Measurements from ENCODE around the gene HCFC1R1. TPM values are rescaled to one million over a fixed set of nuclear protein-coding genes. Genes with fewer than 3 reads are reported as not detected.

Gene HCFC1R1
- polyA plus RNA-seq, 1 donor from 2014 or later: 19.0 TPM

- Histone ChIP-seq H3K9ac (ENCODE audit: low read length) (no peak overlapping the region), H3K27me3 (ENCODE audit: insufficient read depth, low read depth, low read length) (peaks cover 40% of the 10 kb centered on the region), H3K27ac (ENCODE audit: low read length) (no peak overlapping the region), H3K4me3 (ENCODE audit: low read length) (peak overlapping the region; percentile 50), H3K9me2 (ENCODE audit: insufficient read depth, low read length) (no peaks in the 10 kb centered on the region), H3K36me3 (ENCODE audit: insufficient read depth, low read length) (no peaks in the 10 kb centered on the region), H3F3A (ENCODE audit: insufficient read depth, low read length, poor library complexity, severe bottlenecking) (no peaks in the 10 kb centered on the region), H2AFZ (ENCODE audit: low read depth, low read length) (no peak overlapping the region), H3K79me2 (replicated peaks; ENCODE audit: insufficient read depth, low read length) (no peaks in the 10 kb centered on the region), H4K20me1 (ENCODE audit: insufficient read depth) (no peaks in the 10 kb centered on the region), H3K4me2 (ENCODE audit: low read length) (no peak overlapping the region), H3K9me3 (ENCODE audit: low read length) (no peaks in the 10 kb centered on the region)
- peak; percentile 75 for TF ChIP-seq RAD21 (conservative IDR thresholded peaks at IDR 0.05)
- TF ChIP-seq SMC3 (conservative IDR thresholded peaks at IDR 0.05; ENCODE audit: poor library complexity): peak; percentile 71
- TF ChIP-seq POLR2AphosphoS5 (IDR thresholded peaks at IDR 0.05): peak; percentile 24
- TF ChIP-seq REST (IDR thresholded peaks at IDR 0.05; ENCODE audit: borderline replicate concordance): no peak
- TF ChIP-seq EZH2 (IDR thresholded peaks at IDR 0.05; ENCODE audit: borderline replicate concordance, insufficient read depth, low read length, poor library complexity, severe bottlenecking): no peak
- TF ChIP-seq TAF1 (IDR thresholded peaks at IDR 0.05; ENCODE audit: low read depth): no peak
- peak; percentile 79 for TF ChIP-seq CTCF (IDR thresholded peaks at IDR 0.05; ENCODE audit: poor library complexity, severe bottlenecking)
- peak; percentile 32 for TF ChIP-seq MXI1 (conservative IDR thresholded peaks at IDR 0.05; ENCODE audit: poor library complexity, severe bottlenecking)
- peak; percentile 73 for TF ChIP-seq EP300 (conservative IDR thresholded peaks at IDR 0.05; ENCODE audit: poor library complexity, severe bottlenecking)
Measured at GRCh38 chr16:3003582-3004270, 20.0 kb downstream of the HCFC1R1 start.

GRCh38 chr16:3001316-3001715 is 22.4 kb downstream of the HCFC1R1 start:
- no peak overlapping the region for H3K9ac ChIP-seq (ENCODE audit: low read length)
- TF ChIP-seq EP300 (conservative IDR thresholded peaks at IDR 0.05; ENCODE audit: poor library complexity, severe bottlenecking) (no peak), RAD21 (conservative IDR thresholded peaks at IDR 0.05) (no peak), SMC3 (conservative IDR thresholded peaks at IDR 0.05; ENCODE audit: poor library complexity) (no peak), MXI1 (conservative IDR thresholded peaks at IDR 0.05; ENCODE audit: poor library complexity, severe bottlenecking) (no peak), CTCF (IDR thresholded peaks at IDR 0.05; ENCODE audit: poor library complexity, severe bottlenecking) (no peak), TAF1 (IDR thresholded peaks at IDR 0.05; ENCODE audit: low read depth) (no peak), REST (IDR thresholded peaks at IDR 0.05; ENCODE audit: borderline replicate concordance) (no peak), POLR2AphosphoS5 (IDR thresholded peaks at IDR 0.05) (no peak), EZH2 (IDR thresholded peaks at IDR 0.05; ENCODE audit: borderline replicate concordance, insufficient read depth, low read length, poor library complexity, severe bottlenecking) (no peak)
- H3K4me2 ChIP-seq (ENCODE audit: low read length): no peak overlapping the region
- H3K9me2 ChIP-seq (ENCODE audit: insufficient read depth, low read length): no peaks in the 10 kb centered on the region
- no peaks in the 10 kb centered on the region for H4K20me1 ChIP-seq (ENCODE audit: insufficient read depth)
- H3K9me3 ChIP-seq (ENCODE audit: low read length): no peaks in the 10 kb centered on the region
- no peaks in the 10 kb centered on the region for H3K36me3 ChIP-seq (ENCODE audit: insufficient read depth, low read length)
- peaks cover 16% of the 10 kb centered on the region for H3K27me3 ChIP-seq (ENCODE audit: insufficient read depth, low read depth, low read length)
- H3K27ac ChIP-seq (ENCODE audit: low read length): no peak overlapping the region
- no peaks in the 10 kb centered on the region for H3K79me2 ChIP-seq (replicated peaks; ENCODE audit: insufficient read depth, low read length)
- H3K4me3 ChIP-seq (ENCODE audit: low read length): no peak overlapping the region
- H3F3A ChIP-seq (ENCODE audit: insufficient read depth, low read length, poor library complexity, severe bottlenecking): no peaks in the 10 kb centered on the region
- H2AFZ ChIP-seq (ENCODE audit: low read depth, low read length): no peak overlapping the region
